GM12878 (cell line): ENCODE measurements around the gene CARD19. TPM values are rescaled to one million over a fixed set of nuclear protein-coding genes. Genes with fewer than 3 reads are reported as not detected.
A peak's percentile ranks its signal among the peaks of the same experiment; 100 is the strongest.

Source experiments
- ATF2 ChIP-seq: IDR thresholded peaks from 2 replicates; pipeline ENCODE4 v1.6.1; 2012; ENCODE audit warnings: low read length, inconsistent platforms
- ETV6 ChIP-seq, 2 experiments: fragments of 450-650 bp in 1 of 2; IDR thresholded peaks in 1 of 2; conservative IDR thresholded peaks in 1 of 2; 2 replicates each; pipeline ENCODE4 v1.6.1; 2014; ENCODE audit warnings: antibody characterized with exemption in 1 of 2, borderline replicate concordance in 1 of 2, low read depth in 1 of 2, mild to moderate bottlenecking in 1 of 2, moderate library complexity in 1 of 2
- HDAC2 ChIP-seq: fragments of 200-600 bp; sonication (generic); IDR thresholded peaks from 2 replicates; pipeline ENCODE4 v1.6.1; 2017
- IRF3 ChIP-seq: fragments of 450-650 bp; IDR thresholded peaks from 2 replicates; pipeline ENCODE4 v1.6.1; 2014; ENCODE audit warnings: mild to moderate bottlenecking
- JUND ChIP-seq: IDR thresholded peaks from 2 replicates; pipeline ENCODE4 v1.6.1; 2012; ENCODE audit warnings: low read depth, mild to moderate bottlenecking, low read length, improper control_type of control experiment, moderate library complexity
- PAX8 ChIP-seq: fragments of 450-650 bp; IDR thresholded peaks from 2 replicates; pipeline ENCODE4 v1.6.1; 2017; ENCODE audit warnings: mild to moderate bottlenecking, moderate library complexity
- REST ChIP-seq: IDR thresholded peaks from 2 replicates; pipeline ENCODE4 v1.6.1; 2012; ENCODE audit warnings: mild to moderate bottlenecking, low read depth, low read length
- SIN3A ChIP-seq: IDR thresholded peaks from 2 replicates; pipeline ENCODE4 v1.6.1; 2012; ENCODE audit warnings: low read depth, low read length, improper control_type of control experiment
- SMARCA5 ChIP-seq: fragments of 450-650 bp; IDR thresholded peaks from 2 replicates; pipeline ENCODE4 v1.6.1; 2017; ENCODE audit warnings: mild to moderate bottlenecking
- SREBF2 ChIP-seq: IDR thresholded peaks from 2 replicates; pipeline ENCODE4 v1.6.1; 2012; ENCODE audit warnings: mild to moderate bottlenecking, low read length
- STAT1 ChIP-seq: fragments of 450-650 bp; conservative IDR thresholded peaks from 2 replicates; pipeline ENCODE4 v1.6.1; 2014; ENCODE audit warnings: antibody characterized with exemption, mild to moderate bottlenecking
- STAT3 ChIP-seq: IDR thresholded peaks from 2 replicates; pipeline ENCODE4 v1.6.1; 2011; ENCODE audit warnings: low read depth, low read length, improper control_type of control experiment
- TCF12 ChIP-seq: IDR thresholded peaks from 2 replicates; pipeline ENCODE4 v1.6.1; 2011; ENCODE audit warnings: low read depth, mild to moderate bottlenecking, low read length
- USF2 ChIP-seq: IDR thresholded peaks from 2 replicates; pipeline ENCODE4 v1.6.1; 2011; ENCODE audit warnings: low read depth, low read length, improper control_type of control experiment, borderline replicate concordance
- YY1 ChIP-seq: IDR thresholded peaks from 2 replicates; pipeline ENCODE4 v1.6.1; 2011; ENCODE audit warnings: low read depth, mild to moderate bottlenecking, low read length
- ZBTB4 ChIP-seq: fragments of 450-650 bp; formaldehyde crosslinking; IDR thresholded peaks from 2 replicates; pipeline ENCODE4 v1.4.0; 2022; ENCODE audit warnings: mild to moderate bottlenecking, moderate library complexity
- polyA plus RNA-seq, 11 experiments: library from polyadenylated mRNA; depleted of rRNA in 4 of 11; unstranded in 6 of 11; stranded (reverse) in 5 of 11; fragments of >200 nt; fragmentation: Nextera tagmentation in 4 of 11; fragmentation: Illumina TruSeq in 1 of 11; extraction: Ambion mirVana in 4 of 11; extraction: Trizol in 1 of 11; gene quantifications; 1 replicate in 1 of 11; 2 replicates in 10 of 11; pipeline versions ENCODE4 v1.2.1 to v1.2.3, GENCODE V29; 2011 to 2016; ENCODE audit warnings: inconsistent platforms in 2 of 11, missing spikeins in 2 of 11, low read depth in 1 of 11
- total RNA-seq, 4 experiments: library from RNA; depleted of rRNA in 3 of 4; stranded (reverse); fragments of >200 nt in 3 of 4; fragmentation: Illumina TruSeq in 1 of 4; extraction: Trizol in 1 of 4; gene quantifications; 2 replicates each; pipeline versions ENCODE4 v1.2.1 to v1.2.3, GENCODE V29; 2013 to 2021
- TF ChIP-seq, protein P1 (sequence below): fragments of 150-350 bp; IDR thresholded peaks from 2 replicates; pipeline ENCODE4 v1.6.1; 2014; ENCODE audit warnings: mild to moderate bottlenecking, low read depth, low read length

Gene CARD19
- total and polyA plus RNA-seq, 10 of the 15 experiments (the other 5 are each of a cell fraction or from before 2014, with no cell fraction given), result 0.61 to 41.6 (median 19.9) TPM

GRCh38 chr9:93093127-93093876 is 2.7 kb upstream of the CARD19 start (continued):
- no peak for TF ChIP-seq IRF3
- TF ChIP-seq USF2, result no peak
- no peak for TF ChIP-seq STAT3
- TF ChIP-seq, protein P1, sequence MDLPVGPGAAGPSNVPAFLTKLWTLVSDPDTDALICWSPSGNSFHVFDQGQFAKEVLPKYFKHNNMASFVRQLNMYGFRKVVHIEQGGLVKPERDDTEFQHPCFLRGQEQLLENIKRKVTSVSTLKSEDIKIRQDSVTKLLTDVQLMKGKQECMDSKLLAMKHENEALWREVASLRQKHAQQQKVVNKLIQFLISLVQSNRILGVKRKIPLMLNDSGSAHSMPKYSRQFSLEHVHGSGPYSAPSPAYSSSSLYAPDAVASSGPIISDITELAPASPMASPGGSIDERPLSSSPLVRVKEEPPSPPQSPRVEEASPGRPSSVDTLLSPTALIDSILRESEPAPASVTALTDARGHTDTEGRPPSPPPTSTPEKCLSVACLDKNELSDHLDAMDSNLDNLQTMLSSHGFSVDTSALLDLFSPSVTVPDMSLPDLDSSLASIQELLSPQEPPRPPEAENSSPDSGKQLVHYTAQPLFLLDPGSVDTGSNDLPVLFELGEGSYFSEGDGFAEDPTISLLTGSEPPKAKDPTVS, result no peak
- no peak for TF ChIP-seq SMARCA5
- TF ChIP-seq TCF12, result 0 out of 2 replicates have a peak, but pooled peaks have one; percentile 11
- TF ChIP-seq SIN3A, result no peak
- no peak for TF ChIP-seq ATF2
- no peak for TF ChIP-seq STAT1
- no peak for TF ChIP-seq HDAC2
- TF ChIP-seq YY1, result no peak
- no peak for TF ChIP-seq ETV6 (conservative IDR thresholded peaks at IDR 0.05 in 1 of 2, IDR thresholded peaks at IDR 0.05 in 1 of 2; ENCODE audit: borderline replicate concordance in 1 of 2, low read depth in 1 of 2)
- TF ChIP-seq ZBTB4 (CRISPR knock-in tag), result no peak
- no peak for TF ChIP-seq PAX8
- TF ChIP-seq JUND, result no peak
- no peak for TF ChIP-seq SREBF2
- no peak for TF ChIP-seq REST
